Muscle layer of duodenum (tissue), 2 donors: Measurements from ENCODE around the gene FAM161A.

Experiments used
- H3K27ac ChIP-seq: one replicate; pipeline ENCODE4 v1.7.0; 2013; ENCODE audit warnings: mild to moderate bottlenecking, low read length
- H3K27me3 ChIP-seq: one replicate; pipeline ENCODE4 v1.7.0; 2013; ENCODE audit warnings: low read depth, mild to moderate bottlenecking, control low read depth, low read length
- H3K36me3 ChIP-seq, 2 donors: one replicate each; pipeline ENCODE4 v1.7.0; 2013; ENCODE audit warnings: low read length in 2 of 2, control low read depth in 1 of 2, mild to moderate bottlenecking in 1 of 2; ENCODE audit not compliant: insufficient read depth in 2 of 2, control insufficient read depth in 1 of 2
- H3K4me1 ChIP-seq, 2 donors: one replicate each; pipeline ENCODE4 v1.7.0; 2013; ENCODE audit warnings: low read length in 2 of 2, mild to moderate bottlenecking in 2 of 2, control low read depth in 1 of 2, moderate library complexity in 1 of 2; ENCODE audit not compliant: insufficient read depth in 2 of 2, control insufficient read depth in 1 of 2
- H3K4me3 ChIP-seq, 2 donors: one replicate each; pipeline ENCODE4 v1.7.0; 2013; ENCODE audit warnings: low read length in 2 of 2, low read depth in 1 of 2, mild to moderate bottlenecking in 1 of 2
- H3K9me3 ChIP-seq, 2 donors: one replicate each; pipeline ENCODE4 v1.7.0; 2013; ENCODE audit warnings: low read length in 2 of 2, control low read depth in 1 of 2, mild to moderate bottlenecking in 1 of 2; ENCODE audit not compliant: control insufficient read depth in 1 of 2
- donor health status: healthy.

Gene FAM161A

DNA sequence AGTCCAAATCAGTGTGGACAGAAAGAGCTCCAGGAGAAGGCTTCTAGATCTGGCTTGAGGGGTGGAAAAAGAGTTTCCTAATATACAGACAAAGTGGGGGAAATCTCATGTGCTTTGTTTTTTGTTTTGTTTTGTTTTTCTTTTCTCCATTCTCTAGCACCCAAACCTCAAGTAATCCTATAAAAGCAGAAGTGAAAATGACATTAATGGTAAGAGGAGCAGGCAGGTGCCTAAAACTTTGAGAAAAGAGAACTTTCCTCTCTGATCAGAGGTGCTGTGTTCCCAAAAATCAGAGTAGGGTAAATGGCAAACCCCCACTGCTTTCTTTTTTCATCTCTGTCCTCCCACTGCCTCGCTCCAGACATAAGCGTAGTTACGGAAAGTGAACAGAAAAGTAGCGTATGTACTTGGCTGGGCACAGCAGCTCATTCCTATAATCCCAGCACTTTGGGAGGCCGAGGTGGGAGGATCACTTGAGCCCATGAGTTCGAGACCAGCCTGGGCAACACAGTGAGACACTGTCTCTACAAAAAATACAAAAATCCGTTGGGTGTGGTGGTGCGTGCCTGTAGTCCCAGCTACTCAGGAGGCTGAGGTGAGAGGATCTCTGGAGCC lies 77.8 kb downstream of the FAM161A start:
- no peak overlapping the region for H3K4me3 ChIP-seq
- no peaks in the 10 kb centered on the region for H3K9me3 ChIP-seq
- H3K4me1 ChIP-seq = no peaks in the 10 kb centered on the region
- H3K27me3 ChIP-seq = no peaks in the 10 kb centered on the region
- H3K27ac ChIP-seq = no peak overlapping the region
- no peaks in the 10 kb centered on the region for H3K36me3 ChIP-seq
